HG02623 (cell line): Measurements from ENCODE around the gene UBL7.

Source experiments
- ATAC-seq: cut with Tn5 transposase; IDR thresholded peaks from one replicate; pipeline ENCODE4 v1.9.1; 2021; ENCODE audit warnings: moderate library complexity; ENCODE audit not compliant: unreplicated experiment

UBL7 gene

GRCh38 chr15:74409225-74409624 lies 51.7 kb downstream of the UBL7 start:
- ATAC-seq, result no peak

DNA sequence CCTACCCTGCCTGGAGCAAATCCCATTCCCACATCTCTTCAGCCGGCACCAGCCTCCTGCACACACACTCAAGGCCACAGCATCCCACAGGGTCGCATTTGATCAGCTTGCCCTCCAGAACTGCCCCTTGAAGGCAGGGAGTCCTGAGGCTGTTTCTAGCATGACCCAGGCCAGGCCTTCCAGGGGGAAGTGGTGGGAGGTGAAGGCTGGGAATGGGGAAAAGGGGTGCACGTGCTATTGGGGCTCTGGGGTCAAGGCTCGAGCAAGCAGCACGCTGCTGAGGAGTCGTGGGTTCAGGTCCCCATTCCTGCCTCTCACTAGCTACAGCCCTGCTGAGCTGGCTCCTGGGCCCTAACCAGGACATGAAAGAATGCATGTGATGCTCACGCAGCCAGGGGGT lies 52.1 kb downstream of the UBL7 start:
- ATAC-seq, result no peak

DNA sequence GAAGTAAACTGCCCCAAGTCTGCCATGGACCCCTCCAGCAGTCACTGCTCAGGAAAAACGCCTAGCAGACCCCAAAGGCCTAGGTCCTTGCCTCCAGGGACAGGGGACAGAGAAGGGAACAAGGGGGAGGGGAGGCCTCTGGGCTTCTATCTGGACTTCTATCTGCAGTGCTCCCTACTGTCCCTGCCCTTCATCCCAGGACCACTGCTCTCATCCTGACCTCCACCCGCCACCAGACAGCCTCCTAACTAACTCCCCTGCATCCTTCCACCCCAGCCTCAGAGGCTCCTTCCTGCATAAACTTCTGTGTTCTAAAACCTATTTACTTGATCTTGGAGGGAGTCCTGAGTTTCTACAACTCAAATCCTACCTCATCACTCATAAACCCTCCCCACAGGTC lies 52.6 kb downstream of the UBL7 start:
- no peak for ATAC-seq

DNA sequence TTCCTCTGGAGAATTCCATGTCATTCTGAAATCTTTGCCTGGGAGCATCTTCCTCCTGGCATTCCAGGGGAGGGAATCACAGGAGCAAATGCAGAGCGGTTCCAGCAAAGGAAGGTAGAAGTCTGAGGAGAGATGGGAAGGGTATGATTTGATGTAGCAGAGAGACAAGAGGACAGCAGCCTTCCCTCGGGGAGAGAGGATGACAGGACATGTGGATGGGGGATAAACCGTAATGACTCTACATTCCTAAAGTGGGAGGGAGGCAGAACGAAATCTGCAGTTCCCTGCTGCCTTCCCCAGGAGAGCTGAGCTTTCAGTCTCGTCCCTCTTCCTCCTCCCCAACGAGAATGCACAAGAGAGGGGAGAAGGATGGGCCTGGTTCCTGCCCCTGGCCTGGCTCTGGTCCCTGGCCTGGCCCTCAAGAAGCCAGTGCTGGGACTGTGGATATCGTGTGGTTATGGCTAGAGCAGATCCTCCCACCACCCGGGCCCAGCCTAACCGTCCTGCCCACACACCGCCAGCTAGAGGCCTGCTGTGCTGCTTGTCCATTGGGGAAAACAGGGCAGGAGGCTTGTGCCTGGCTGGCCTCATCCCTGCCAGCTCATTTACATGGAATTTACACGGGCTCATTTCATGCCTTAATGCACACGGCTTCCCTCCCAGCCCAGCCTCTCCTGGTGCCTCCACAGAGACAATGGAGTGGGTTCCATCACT lies 53.8 kb downstream of the UBL7 start:
- no peak for ATAC-seq

DNA sequence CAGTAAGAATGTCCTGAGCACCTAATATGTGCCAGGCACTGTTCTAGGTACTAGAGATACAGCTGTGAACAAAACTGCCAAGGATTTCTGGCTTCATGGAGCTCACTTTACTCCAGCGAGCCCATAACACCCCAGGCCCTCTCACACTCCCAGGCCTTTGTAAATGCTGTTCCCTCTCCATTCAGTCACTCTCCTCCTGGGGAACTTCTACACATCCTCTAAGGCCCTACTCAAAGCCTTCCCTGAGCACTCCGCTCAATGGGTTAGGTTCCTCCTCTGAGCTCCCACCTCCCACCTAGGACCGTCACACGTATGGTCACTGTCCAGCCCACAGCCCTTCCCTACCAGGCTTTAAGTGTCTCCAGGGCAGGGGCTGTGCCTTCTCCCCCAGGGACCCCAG lies 54.4 kb downstream of the UBL7 start:
- no peak for ATAC-seq

- ATAC-seq, result no peak
Measured at GRCh38 chr15:74405823-74406222, 55.1 kb downstream of the UBL7 start.

GRCh38 chr15:74403991-74404563 lies 56.9 kb downstream of the UBL7 start:
- ATAC-seq, result no peak

- ATAC-seq, result no peak
Measured at GRCh38 chr15:74403588-74403919, 57.4 kb downstream of the UBL7 start.

- no peak for ATAC-seq
Measured at GRCh38 chr15:74402873-74403587, 57.9 kb downstream of the UBL7 start.

DNA sequence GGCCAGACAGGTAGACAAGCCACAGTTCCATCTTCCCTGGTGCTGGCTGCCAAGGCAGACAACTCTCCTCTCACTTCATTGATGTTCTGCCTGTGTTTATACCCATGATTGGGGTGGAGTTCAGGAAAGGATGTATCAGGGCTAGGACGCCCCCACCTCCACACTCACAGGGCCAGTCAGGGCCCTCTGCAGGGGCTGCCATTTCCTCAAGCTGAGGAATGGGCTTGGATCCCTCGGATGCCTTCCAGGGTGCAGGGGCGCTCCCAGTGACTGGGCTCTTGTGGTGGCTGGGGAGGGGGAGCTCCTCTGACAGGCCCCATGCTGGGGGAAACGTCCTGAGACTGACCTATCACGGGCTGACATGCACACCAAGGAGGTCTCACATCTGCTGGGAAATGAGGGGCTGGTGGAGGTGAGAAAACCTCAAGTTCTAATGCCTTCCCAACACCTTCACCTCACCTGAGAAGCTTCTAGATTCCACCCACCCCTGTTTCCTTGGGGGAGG lies 58.6 kb downstream of the UBL7 start:
- no peak for ATAC-seq

DNA sequence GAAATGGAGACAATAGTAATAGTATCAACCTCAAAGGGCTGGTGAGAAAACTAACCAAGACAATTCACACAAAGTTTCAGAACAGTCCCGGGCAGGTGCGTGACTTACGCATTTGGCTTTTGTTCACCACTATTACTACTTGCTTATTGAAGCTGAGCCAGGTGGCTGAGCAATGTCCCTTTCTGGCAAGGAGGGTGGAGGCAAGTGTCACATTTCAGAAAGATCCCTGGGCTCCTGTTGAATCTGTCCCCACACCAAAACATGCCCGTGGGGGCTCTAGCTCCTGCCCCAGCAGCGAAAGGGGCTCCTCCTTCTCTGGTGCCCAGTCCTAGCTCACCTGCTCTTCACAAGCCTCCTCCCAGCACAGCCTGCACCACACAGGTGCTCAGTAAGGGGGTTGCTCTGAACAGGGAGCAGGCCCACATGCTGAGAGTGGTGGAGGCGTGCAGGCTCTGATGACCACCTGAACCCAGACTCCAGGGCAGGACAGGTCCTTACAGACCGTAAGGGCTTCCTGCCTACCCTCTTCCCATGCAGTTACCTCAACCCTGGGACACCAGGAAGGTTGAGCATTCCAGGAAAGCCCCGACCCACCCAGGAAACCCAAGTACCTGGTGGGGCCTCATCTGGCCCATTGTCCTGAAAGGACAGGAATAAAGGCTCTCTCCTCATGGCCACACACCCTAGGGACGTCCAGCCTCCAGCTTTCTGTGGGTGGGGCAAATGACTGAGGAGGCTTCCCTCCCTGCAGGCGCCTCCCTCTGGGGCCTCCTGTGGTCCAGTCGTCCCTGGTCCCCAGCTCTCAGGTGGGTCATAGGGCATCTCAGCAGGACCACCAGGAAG lies 59.8 kb downstream of the UBL7 start:
- no peak for ATAC-seq

DNA sequence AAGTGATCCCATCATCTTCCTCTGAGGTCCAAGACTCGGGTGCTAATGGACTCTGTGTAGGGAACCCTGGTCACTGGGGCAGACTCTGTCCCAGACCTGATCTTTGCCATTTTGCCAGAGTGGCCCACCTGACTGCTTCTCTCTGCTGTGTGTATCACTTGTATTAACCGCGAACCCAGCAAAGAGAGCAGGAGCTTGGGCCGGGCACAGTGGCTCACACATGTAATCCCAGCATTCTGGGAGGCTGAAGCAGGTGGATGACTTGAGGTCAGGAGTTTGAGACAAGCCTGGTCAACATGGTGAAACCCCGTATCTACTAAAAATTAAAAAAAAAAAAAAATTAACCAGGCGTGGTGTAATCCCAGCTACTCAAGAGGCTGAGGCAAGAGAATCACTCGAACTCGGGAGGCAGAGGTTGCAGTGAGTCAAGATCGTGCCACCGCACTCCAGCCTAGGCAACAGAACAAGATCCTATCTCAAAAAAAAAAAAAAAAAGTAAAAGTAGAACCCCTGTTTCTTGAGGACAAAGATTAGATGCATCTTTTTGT lies 60.6 kb downstream of the UBL7 start:
- no peak for ATAC-seq

GRCh38 chr15:74399511-74400312 lies 61.2 kb downstream of the UBL7 start:
- ATAC-seq, result no peak

GRCh38 chr15:74399100-74399499 lies 61.9 kb downstream of the UBL7 start:
- ATAC-seq, result no peak

GRCh38 chr15:74398183-74398582 lies 62.8 kb downstream of the UBL7 start:
- ATAC-seq, result no peak

- ATAC-seq, result no peak
Measured at GRCh38 chr15:74397239-74398068, 63.5 kb downstream of the UBL7 start.

- ATAC-seq, result no peak
Measured at GRCh38 chr15:74396445-74397238, 64.3 kb downstream of the UBL7 start.

GRCh38 chr15:74396146-74396438 lies 64.9 kb downstream of the UBL7 start:
- no peak for ATAC-seq
